ENCODE results near the gene DOC2B.
"Not testable (repeated sequence)": the region's sequence is repeated elsewhere in the genome, so short reads cannot be mapped to it uniquely, and the experiment has no call there.

The DOC2B gene

GRCh38 chr17:113111-113510 lies 68.3 kb downstream of the DOC2B start:
- H2BK120ac ChIP-seq (ENCODE audit: insufficient read depth, low read length, poor library complexity); H2AK5ac ChIP-seq (ENCODE audit: low read length); H3K9ac ChIP-seq (ENCODE audit: low read length); H3K23ac ChIP-seq (ENCODE audit: low read length); H3K79me2 ChIP-seq (ENCODE audit: control insufficient read depth, insufficient read depth, low read length, poor library complexity); H3K27ac ChIP-seq (ENCODE audit: low read depth, low read length); H3K79me1 ChIP-seq (ENCODE audit: low read length); H3K4me3 ChIP-seq (ENCODE audit: low read depth, low read length); H3K27me3 ChIP-seq (ENCODE audit: insufficient read depth, low read length); H4K91ac ChIP-seq (ENCODE audit: low read depth, low read length); H3K4ac ChIP-seq (ENCODE audit: low read depth, low read length); H3K4me2 ChIP-seq (ENCODE audit: low read length); H2BK5ac ChIP-seq (ENCODE audit: low read depth, low read length, poor library complexity); H3K14ac ChIP-seq (ENCODE audit: low read length); H3K36me3 ChIP-seq (ENCODE audit: control insufficient read depth in 1 of 2, insufficient read depth in 2 of 2, low read length in 2 of 2); H4K8ac ChIP-seq (ENCODE audit: low read depth, low read length); H2BK12ac ChIP-seq (ENCODE audit: low read length); H2AFZ ChIP-seq (ENCODE audit: insufficient read depth, low read length, poor library complexity); H3K4me1 ChIP-seq (ENCODE audit: control insufficient read depth in 1 of 2, insufficient read depth in 2 of 2, low read length in 2 of 2); H4K12ac ChIP-seq (ENCODE audit: low read depth, low read length); H3K18ac ChIP-seq (ENCODE audit: low read length); H3K9me3 ChIP-seq (ENCODE audit: insufficient read depth, low read depth, low read length): not testable (repeated sequence)
- WGBS (ENCODE audit: extremely low coverage, insufficient coverage, insufficient read length) = no CpG with 5 or more reads among the region's 5 CpGs
- peak in 1 of 2 donors; percentile 0 for DNase-seq
